ENCODE measurements around the gene GALNS.

DNA sequence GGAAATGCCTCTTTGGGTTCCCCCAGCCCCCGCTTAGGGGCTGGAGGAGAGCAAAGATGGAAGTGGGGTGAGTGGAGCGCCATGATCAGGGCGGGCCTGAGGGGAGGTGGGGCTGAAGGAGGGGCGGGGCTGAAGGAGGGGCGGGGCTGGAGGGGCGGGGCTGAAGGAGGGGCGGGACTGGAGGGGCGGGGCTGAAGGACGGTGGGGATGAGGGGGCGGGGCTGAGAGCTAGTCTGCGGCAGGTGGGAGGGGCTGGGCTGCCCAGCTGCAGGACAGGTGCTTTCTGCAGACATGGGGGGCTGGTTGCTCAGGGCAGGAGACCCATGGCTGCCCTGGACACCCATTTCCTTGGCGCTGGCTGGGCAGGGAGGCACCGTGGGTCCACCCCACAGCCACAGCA is 48.8 kb upstream of the GALNS start:
- TF ChIP-seq, protein P1, sequence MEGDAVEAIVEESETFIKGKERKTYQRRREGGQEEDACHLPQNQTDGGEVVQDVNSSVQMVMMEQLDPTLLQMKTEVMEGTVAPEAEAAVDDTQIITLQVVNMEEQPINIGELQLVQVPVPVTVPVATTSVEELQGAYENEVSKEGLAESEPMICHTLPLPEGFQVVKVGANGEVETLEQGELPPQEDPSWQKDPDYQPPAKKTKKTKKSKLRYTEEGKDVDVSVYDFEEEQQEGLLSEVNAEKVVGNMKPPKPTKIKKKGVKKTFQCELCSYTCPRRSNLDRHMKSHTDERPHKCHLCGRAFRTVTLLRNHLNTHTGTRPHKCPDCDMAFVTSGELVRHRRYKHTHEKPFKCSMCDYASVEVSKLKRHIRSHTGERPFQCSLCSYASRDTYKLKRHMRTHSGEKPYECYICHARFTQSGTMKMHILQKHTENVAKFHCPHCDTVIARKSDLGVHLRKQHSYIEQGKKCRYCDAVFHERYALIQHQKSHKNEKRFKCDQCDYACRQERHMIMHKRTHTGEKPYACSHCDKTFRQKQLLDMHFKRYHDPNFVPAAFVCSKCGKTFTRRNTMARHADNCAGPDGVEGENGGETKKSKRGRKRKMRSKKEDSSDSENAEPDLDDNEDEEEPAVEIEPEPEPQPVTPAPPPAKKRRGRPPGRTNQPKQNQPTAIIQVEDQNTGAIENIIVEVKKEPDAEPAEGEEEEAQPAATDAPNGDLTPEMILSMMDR (IDR thresholded peaks at IDR 0.05) = no peak
- TF ChIP-seq, protein P2, sequence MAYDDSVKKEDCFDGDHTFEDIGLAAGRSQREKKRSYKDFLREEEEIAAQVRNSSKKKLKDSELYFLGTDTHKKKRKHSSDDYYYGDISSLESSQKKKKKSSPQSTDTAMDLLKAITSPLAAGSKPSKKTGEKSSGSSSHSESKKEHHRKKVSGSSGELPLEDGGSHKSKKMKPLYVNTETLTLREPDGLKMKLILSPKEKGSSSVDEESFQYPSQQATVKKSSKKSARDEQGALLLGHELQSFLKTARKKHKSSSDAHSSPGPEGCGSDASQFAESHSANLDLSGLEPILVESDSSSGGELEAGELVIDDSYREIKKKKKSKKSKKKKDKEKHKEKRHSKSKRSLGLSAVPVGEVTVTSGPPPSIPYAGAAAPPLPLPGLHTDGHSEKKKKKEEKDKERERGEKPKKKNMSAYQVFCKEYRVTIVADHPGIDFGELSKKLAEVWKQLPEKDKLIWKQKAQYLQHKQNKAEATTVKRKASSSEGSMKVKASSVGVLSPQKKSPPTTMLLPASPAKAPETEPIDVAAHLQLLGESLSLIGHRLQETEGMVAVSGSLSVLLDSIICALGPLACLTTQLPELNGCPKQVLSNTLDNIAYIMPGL (CRISPR knock-in tag; IDR thresholded peaks at IDR 0.05; ENCODE audit: borderline replicate concordance) = no peak
- TF ChIP-seq POLR2A (IDR thresholded peaks at IDR 0.05; ENCODE audit: low read length) = no peak
- TF ChIP-seq RCOR1 (IDR thresholded peaks at IDR 0.05; ENCODE audit: low read depth, low read length) = no peak
- TF ChIP-seq KDM1A (IDR thresholded peaks at IDR 0.05; ENCODE audit: low read depth) = no peak
- no peak for TF ChIP-seq BHLHE40 (IDR thresholded peaks at IDR 0.05; ENCODE audit: low read depth, low read length)
- TF ChIP-seq SMC3 (IDR thresholded peaks at IDR 0.05) = no peak
- no peak for TF ChIP-seq PHF8 (IDR thresholded peaks at IDR 0.05; ENCODE audit: borderline replicate concordance, low read depth)
